Astrocyte (in vitro differentiated cells and primary cell): ENCODE results near the gene CHIC2.

Source experiments
- EZH2 ChIP-seq: IDR thresholded peaks from 2 replicates; pipeline ENCODE4 v1.6.1; 2012; ENCODE audit warnings: mild to moderate bottlenecking, low read length, inconsistent platforms; ENCODE audit not compliant: insufficient read depth
- TF ChIP-seq, protein P1 (sequence below): IDR thresholded peaks from 2 replicates; pipeline ENCODE4 v1.5.1; 2011; ENCODE audit warnings: low read depth, mild to moderate bottlenecking, inconsistent platforms, low read length, moderate library complexity; ENCODE audit not compliant: insufficient read depth

GRCh38 chr4:53992785-53993184, 71.6 kb downstream of the CHIC2 start:
- TF ChIP-seq, protein P1, sequence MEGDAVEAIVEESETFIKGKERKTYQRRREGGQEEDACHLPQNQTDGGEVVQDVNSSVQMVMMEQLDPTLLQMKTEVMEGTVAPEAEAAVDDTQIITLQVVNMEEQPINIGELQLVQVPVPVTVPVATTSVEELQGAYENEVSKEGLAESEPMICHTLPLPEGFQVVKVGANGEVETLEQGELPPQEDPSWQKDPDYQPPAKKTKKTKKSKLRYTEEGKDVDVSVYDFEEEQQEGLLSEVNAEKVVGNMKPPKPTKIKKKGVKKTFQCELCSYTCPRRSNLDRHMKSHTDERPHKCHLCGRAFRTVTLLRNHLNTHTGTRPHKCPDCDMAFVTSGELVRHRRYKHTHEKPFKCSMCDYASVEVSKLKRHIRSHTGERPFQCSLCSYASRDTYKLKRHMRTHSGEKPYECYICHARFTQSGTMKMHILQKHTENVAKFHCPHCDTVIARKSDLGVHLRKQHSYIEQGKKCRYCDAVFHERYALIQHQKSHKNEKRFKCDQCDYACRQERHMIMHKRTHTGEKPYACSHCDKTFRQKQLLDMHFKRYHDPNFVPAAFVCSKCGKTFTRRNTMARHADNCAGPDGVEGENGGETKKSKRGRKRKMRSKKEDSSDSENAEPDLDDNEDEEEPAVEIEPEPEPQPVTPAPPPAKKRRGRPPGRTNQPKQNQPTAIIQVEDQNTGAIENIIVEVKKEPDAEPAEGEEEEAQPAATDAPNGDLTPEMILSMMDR = no peak
- no peak for TF ChIP-seq EZH2
